Mesendoderm (in vitro differentiated cells): ENCODE measurements around the gene DMPK.
"Not testable (repeated sequence)": the region's sequence is repeated elsewhere in the genome, so short reads cannot be mapped to it uniquely, and the experiment has no call there.

Experiments used
- DNase-seq: peaks from one replicate; pipeline ENCODE4 v3.0.0; 2013
- H2AK5ac ChIP-seq: 2 replicates; pipeline ENCODE4 v1.6.1; 2013; ENCODE audit warnings: low read length, inconsistent platforms
- H2BK120ac ChIP-seq: 2 replicates; pipeline ENCODE4 v1.6.1; 2013; ENCODE audit warnings: low read depth, mild to moderate bottlenecking, low read length, moderate library complexity, mixed read lengths
- H2BK15ac ChIP-seq: replicated peaks from 2 replicates; pipeline ENCODE4 v1.6.1; 2013; ENCODE audit warnings: low read depth, mild to moderate bottlenecking, moderate library complexity
- H2BK5ac ChIP-seq: 2 replicates; pipeline ENCODE4 v1.6.1; 2013; ENCODE audit warnings: low read length, inconsistent platforms
- H3K18ac ChIP-seq: 2 replicates; pipeline ENCODE4 v1.6.1; 2013; ENCODE audit warnings: mild to moderate bottlenecking, low read length, mixed read lengths
- H3K23ac ChIP-seq: one replicate; pipeline ENCODE4 v1.6.1; 2013; ENCODE audit warnings: low read length
- H3K27ac ChIP-seq: 2 replicates; pipeline ENCODE4 v1.5.1; 2013; ENCODE audit warnings: low read depth, mild to moderate bottlenecking, inconsistent platforms, low read length, moderate library complexity
- H3K27me3 ChIP-seq: 2 replicates; pipeline ENCODE4 v1.6.1; 2013; ENCODE audit warnings: low read length, control low read depth, mild to moderate bottlenecking, inconsistent platforms; ENCODE audit not compliant: insufficient read depth, poor library complexity
- H3K36me3 ChIP-seq: 2 replicates; pipeline ENCODE4 v1.6.1; 2013; ENCODE audit warnings: low read length, inconsistent platforms; ENCODE audit not compliant: control insufficient read depth, insufficient read depth
- H3K4ac ChIP-seq: one replicate; pipeline ENCODE4 v1.6.1; 2013; ENCODE audit warnings: low read depth, mild to moderate bottlenecking, low read length, moderate library complexity
- H3K4me1 ChIP-seq: 2 replicates; pipeline ENCODE4 v1.6.1; 2013; ENCODE audit warnings: low read depth, low read length, inconsistent platforms; ENCODE audit not compliant: control insufficient read depth
- H3K4me2 ChIP-seq: 2 replicates; pipeline ENCODE4 v1.6.1; 2013; ENCODE audit warnings: low read length
- H3K4me3 ChIP-seq: 2 replicates; pipeline ENCODE4 v1.5.1; 2013; ENCODE audit warnings: mild to moderate bottlenecking, low read length
- H3K56ac ChIP-seq: one replicate; pipeline ENCODE4 v1.6.1; 2013; ENCODE audit warnings: low read length
- H3K79me1 ChIP-seq: 2 replicates; pipeline ENCODE4 v1.6.1; 2013; ENCODE audit warnings: low read length, inconsistent platforms
- H3K79me2 ChIP-seq: 2 replicates; pipeline ENCODE4 v1.6.1; 2013; ENCODE audit warnings: mild to moderate bottlenecking, low read length; ENCODE audit not compliant: control insufficient read depth, insufficient read depth
- H3K9ac ChIP-seq: 2 replicates; pipeline ENCODE4 v1.6.1; 2013; ENCODE audit warnings: low read length, inconsistent platforms
- H4K5ac ChIP-seq: one replicate; pipeline ENCODE4 v1.6.1; 2013; ENCODE audit warnings: low read length
- H4K8ac ChIP-seq: one replicate; pipeline ENCODE4 v1.6.1; 2013; ENCODE audit warnings: low read depth, mild to moderate bottlenecking, control low read depth, low read length, moderate library complexity
- WGBS: extraction: QIAGEN DNeasy Blood & Tissue Kit; methylation state at CpG from one replicate; pipeline ENCODE4 v1.1.7; 2013; ENCODE audit warnings: low lambda C conversion rate, missing lambda C conversion rate; ENCODE audit not compliant: insufficient coverage; ENCODE audit errors: extremely low coverage; 5-methylcytosine and 5-hydroxymethylcytosine counted together

Gene DMPK

DNA sequence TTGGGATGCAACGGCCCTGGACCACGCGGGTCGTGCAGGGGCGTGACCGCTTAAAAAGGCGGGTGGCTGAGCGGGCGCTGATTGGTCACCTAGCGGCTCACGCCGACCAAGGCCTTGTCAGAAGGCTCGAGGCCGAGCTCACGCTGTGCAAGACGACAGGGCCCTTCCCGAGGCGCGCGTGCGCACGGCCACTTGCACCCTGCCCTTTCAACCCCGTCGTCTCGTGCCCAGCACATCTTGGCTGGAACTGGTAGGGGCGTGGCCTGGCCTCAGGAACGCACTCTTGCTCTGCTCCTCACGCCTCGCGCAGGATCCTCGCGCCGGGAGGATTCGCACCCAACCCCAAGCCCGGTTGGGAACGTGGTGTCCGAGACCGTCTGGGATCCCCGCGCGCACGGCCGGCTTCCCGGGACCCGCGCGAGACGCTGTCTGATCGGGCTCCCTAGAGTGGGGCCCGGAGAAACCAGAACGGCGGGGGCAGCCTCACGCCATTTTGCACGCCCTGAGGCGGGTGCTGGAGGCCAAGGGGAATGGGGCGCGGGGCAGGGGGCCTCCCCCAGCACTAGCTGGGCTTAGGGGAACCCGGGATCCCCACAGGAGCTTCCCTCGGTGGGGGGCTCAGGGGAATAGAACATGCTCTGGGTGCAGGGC is 49.0 kb downstream of the DMPK start, which contains the start of gene MEIOSIN:
Gene MEIOSIN (plus strand): TSS at position 280 of the 651 bp plus-strand sequence. CDS start 1,938 bp downstream, outside the sequence.
- H3K23ac ChIP-seq = no peak within 1 kb of the TSS
- H2BK120ac ChIP-seq = no peak within 1 kb of the TSS
- no peak within 1 kb of the TSS for H2AK5ac ChIP-seq
- no peaks in the 10 kb centered on the region for H3K4me1 ChIP-seq
- no peak within 1 kb of the TSS for H2BK5ac ChIP-seq
- H3K27ac ChIP-seq = no peak within 1 kb of the TSS
- H2BK15ac ChIP-seq = no peak within 1 kb of the TSS
- H4K5ac ChIP-seq = no peak within 1 kb of the TSS
- no peak within 1 kb of the TSS for H3K4ac ChIP-seq
- H3K79me2 ChIP-seq = peaks cover 13% of the 10 kb centered on the region
- no peak within 1 kb of the TSS for H3K4me3 ChIP-seq
- no peak for DNase-seq
- H3K36me3 ChIP-seq = no peaks in the 10 kb centered on the region
- H3K79me1 ChIP-seq = peaks cover 10% of the 10 kb centered on the region
- no CpG with 5 or more reads among the region's 59 CpGs for WGBS
- no peak within 1 kb of the TSS for H4K8ac ChIP-seq
- H3K18ac ChIP-seq = no peak within 1 kb of the TSS
- no peaks in the 10 kb centered on the region for H3K27me3 ChIP-seq
- no peak within 1 kb of the TSS for H3K9ac ChIP-seq
- H3K56ac ChIP-seq = peak within 1 kb of the TSS; percentile 30
- no peak within 1 kb of the TSS for H3K4me2 ChIP-seq

DNA sequence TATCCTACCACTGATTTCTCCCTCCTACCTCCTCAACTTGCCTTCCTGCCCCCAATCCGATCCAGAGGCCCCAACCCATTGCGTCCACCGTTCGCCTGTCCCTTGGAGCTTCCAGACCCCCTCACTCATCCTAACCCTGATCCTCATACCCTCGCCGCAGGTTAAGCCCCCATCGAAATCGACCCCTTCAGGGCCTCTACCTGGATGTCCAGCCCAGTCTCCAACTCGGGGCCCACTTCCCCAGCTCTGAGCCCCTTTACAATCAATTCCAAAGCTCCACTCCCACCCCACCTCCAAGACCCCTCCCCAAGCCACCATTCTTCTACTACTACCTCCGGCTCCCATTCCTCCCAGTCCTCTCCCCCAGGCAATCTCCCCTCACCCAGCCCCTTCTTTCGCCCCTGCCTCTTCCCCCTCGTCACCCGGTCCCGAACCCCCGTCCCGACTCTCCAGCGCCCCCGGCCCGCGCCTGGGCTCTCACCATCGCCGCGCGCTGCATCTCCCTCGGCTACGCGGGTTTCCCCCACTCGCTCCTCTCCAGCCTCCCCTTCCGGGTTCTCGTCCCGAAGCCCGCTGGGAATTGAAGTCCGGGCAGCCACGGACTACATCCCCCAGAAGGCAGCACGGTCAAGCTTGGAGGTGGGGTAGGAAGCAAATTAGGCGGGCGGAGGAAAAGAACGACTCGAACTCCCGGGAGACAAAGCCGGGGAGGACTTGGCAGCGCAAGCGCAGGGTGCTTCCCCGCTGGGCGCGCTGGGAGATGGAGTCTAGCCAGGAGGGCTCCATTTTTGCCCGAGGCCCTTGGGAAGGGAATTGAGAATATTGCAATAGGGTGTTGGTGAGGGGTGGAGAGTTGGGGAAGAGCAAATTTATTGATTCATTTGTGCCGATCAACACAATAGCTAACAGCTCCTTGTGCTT is 51.7 kb downstream of the DMPK start, which contains the start of gene FBXO46:
Gene FBXO46 (minus strand): TSS at position 529 of the 921 bp plus-strand sequence. CDS start 17,401 bp downstream, outside the sequence.
- Histone ChIP-seq H4K8ac (no peak within 1 kb of the TSS), H3K56ac (peak within 1 kb of the TSS; percentile 96), H3K27ac (peak within 1 kb of the TSS; percentile 33), H2AK5ac (no peak within 1 kb of the TSS), H2BK15ac (no peak within 1 kb of the TSS), H2BK120ac (no peak within 1 kb of the TSS), H3K4me1 (no peaks in the 10 kb centered on the region), H3K27me3 (no peaks in the 10 kb centered on the region), H3K9ac (peak within 1 kb of the TSS; percentile 95), H3K18ac (peak within 1 kb of the TSS; percentile 89), H3K36me3 (no peaks in the 10 kb centered on the region), H3K4me2 (peak within 1 kb of the TSS; percentile 96), H3K23ac (peak within 1 kb of the TSS; percentile 6), H3K79me2 (peaks cover 24% of the 10 kb centered on the region), H3K79me1 (peaks cover 16% of the 10 kb centered on the region), H3K4ac (peak within 1 kb of the TSS; percentile 78), H2BK5ac (peak within 1 kb of the TSS; percentile 13), H4K5ac (no peak within 1 kb of the TSS), H3K4me3 (peak within 1 kb of the TSS; percentile 71)
- peak; percentile 99 for DNase-seq
- WGBS = no CpG with 5 or more reads among the region's 48 CpGs

DNA sequence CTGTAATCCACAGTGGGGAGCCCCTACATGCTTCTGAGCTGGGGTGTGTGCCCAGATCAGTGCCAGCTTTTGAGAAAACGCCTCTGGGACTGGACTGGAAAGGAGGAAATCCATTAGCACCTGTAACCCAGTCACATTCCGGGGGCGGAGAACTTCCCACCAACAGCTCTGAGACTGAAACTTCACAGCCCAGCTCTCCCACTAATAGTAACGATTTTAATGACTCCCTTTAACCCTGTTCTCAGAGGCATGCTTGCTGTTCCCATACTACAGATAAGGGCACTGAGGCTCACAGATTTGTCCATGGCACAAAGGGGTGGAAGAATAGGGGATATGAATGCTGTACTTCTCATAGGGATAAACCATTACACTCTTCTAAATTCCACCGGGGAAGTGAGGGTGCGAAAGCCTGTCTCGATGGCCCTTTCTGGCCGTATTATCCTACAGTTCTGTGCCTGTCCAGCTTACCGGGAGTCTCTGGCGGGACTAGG is 52.4 kb downstream of the DMPK start:
- Histone ChIP-seq H2BK5ac (no peak overlapping the region), H3K56ac (peak overlapping the region; percentile 96), H3K79me1 (peaks cover 16% of the 10 kb centered on the region), H3K4me3 (peak overlapping the region; percentile 71), H2BK120ac (no peak overlapping the region), H3K27ac (peak overlapping the region; percentile 33), H3K9ac (peak overlapping the region; percentile 95), H3K27me3 (no peaks in the 10 kb centered on the region), H4K8ac (no peak overlapping the region), H3K4me1 (no peaks in the 10 kb centered on the region), H2BK15ac (no peak overlapping the region), H2AK5ac (no peak overlapping the region), H4K5ac (no peak overlapping the region), H3K79me2 (peaks cover 24% of the 10 kb centered on the region), H3K36me3 (no peaks in the 10 kb centered on the region), H3K18ac (peak overlapping the region; percentile 89), H3K4ac (no peak overlapping the region), H3K23ac (peak overlapping the region; percentile 6), H3K4me2 (peak overlapping the region; percentile 96)
- no CpG with 5 or more reads among the region's 10 CpGs for WGBS
- peak; percentile 70 for DNase-seq

DNA sequence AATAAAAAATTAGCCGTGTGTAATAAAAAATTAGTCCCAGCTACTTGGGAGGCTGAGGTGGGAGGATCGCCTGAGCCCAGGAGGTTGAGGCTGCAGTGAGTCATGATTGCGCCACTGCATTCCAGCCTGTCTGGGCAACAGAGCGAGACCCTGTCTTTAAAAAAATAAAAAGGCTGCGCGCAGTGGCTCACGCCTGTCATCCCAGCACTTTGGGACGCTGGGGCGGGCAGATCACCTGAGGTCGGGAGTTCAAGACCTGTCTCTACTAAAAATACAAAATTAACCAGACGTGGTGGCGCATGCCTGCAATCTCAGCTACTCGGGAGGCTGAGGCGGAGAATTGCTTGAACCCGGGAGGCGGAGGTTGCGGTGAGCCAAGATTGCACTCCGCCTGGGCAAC is 53.6 kb downstream of the DMPK start:
- DNase-seq, H3K4ac ChIP-seq, H3K9ac ChIP-seq, H3K4me2 ChIP-seq, H4K8ac ChIP-seq, H2AK5ac ChIP-seq, H3K4me3 ChIP-seq, H2BK5ac ChIP-seq, H3K27ac ChIP-seq, H3K56ac ChIP-seq, H3K18ac ChIP-seq, H4K5ac ChIP-seq, H2BK120ac ChIP-seq, H3K4me1 ChIP-seq, H2BK15ac ChIP-seq, H3K27me3 ChIP-seq, H3K23ac ChIP-seq, H3K36me3 ChIP-seq: not testable (repeated sequence)
- WGBS = no CpG with 5 or more reads among the region's 18 CpGs
- Histone ChIP-seq H3K79me1 (peaks cover 16% of the 10 kb centered on the region), H3K79me2 (peaks cover 26% of the 10 kb centered on the region)

- not testable (repeated sequence) for H4K5ac ChIP-seq, H3K23ac ChIP-seq, H2BK15ac ChIP-seq, DNase-seq, H3K18ac ChIP-seq, H2BK5ac ChIP-seq, H3K4me2 ChIP-seq, H3K79me1 ChIP-seq, H3K4ac ChIP-seq, H3K56ac ChIP-seq, H3K36me3 ChIP-seq, H3K27me3 ChIP-seq, H3K27ac ChIP-seq, H3K9ac ChIP-seq, H3K4me1 ChIP-seq, H2BK120ac ChIP-seq, H4K8ac ChIP-seq, H3K4me3 ChIP-seq, H2AK5ac ChIP-seq
- no CpG with 5 or more reads among the region's 11 CpGs for WGBS
- peaks cover 18% of the 10 kb centered on the region for H3K79me2 ChIP-seq
Observed at GRCh38 chr19:45720065-45720464, 62.2 kb downstream of the DMPK start.
